SK-N-SH (cell line): Measurements from ENCODE around the gene MGAT1. TPM values are rescaled to one million over a fixed set of nuclear protein-coding genes. Genes with fewer than 3 reads are reported as not detected.

ENCODE experiments used
- CTCF ChIA-PET: fragments of 300-600, 350-600 bp; formaldehyde crosslinking; extraction: SDS; loops from one replicate; lab custom pipeline; 2021; lab: Yijun Ruan, JAX
- POLR2A ChIA-PET: fragments of 350-600 bp; sonication (Branson Sonifier 250); formaldehyde crosslinking; extraction: SDS; loops from one replicate; lab custom pipeline; 2020; ENCODE audit warnings: antibody characterized with exemption, inconsistent platforms; lab: Yijun Ruan, JAX
- DNase-seq: peaks from one replicate; pipeline ENCODE4 v3.0.0; 2012
- H2AFZ ChIP-seq: fragments of 200-600 bp; sonication (generic); 2 replicates; pipeline ENCODE4 v1.8.1; 2016; ENCODE audit warnings: antibody characterized with exemption, mild to moderate bottlenecking, low read depth
- H3F3A ChIP-seq: fragments of 200-600 bp; sonication (generic); replicated peaks from 2 replicates; pipeline ENCODE3; 2016; ENCODE audit warnings: antibody characterized with exemption, mild to moderate bottlenecking; ENCODE audit not compliant: insufficient read depth
- H3K27ac ChIP-seq, 2 experiments: fragments of 200-500 bp in 1 of 2; fragments of 200-600 bp in 1 of 2; sonication (Bioruptor generic) in 1 of 2; sonication (generic), shearing (Covaris generic) in 1 of 2; 2 replicates each; pipeline versions ENCODE4 v1.5.1 to v1.6.1; 2014 to 2016; ENCODE audit warnings: low read depth in 2 of 2, inconsistent platforms in 1 of 2, low read length in 1 of 2, mild to moderate bottlenecking in 1 of 2, mixed read lengths in 1 of 2
- H3K27me3 ChIP-seq: fragments of 200-600 bp; sonication (generic), shearing (Covaris generic); 2 replicates; pipeline ENCODE4 v1.6.1; 2016; ENCODE audit warnings: mixed run types; ENCODE audit not compliant: insufficient read depth
- H3K36me3 ChIP-seq, 2 experiments: fragments of 200-500 bp in 1 of 2; fragments of 200-600 bp in 1 of 2; sonication (Bioruptor generic) in 1 of 2; sonication (generic) in 1 of 2; replicated peaks in 1 of 2; 2 replicates each; pipeline versions ENCODE3 to v1.5.1; 2014 to 2016; ENCODE audit warnings: low read length in 1 of 2, mild to moderate bottlenecking in 1 of 2; ENCODE audit not compliant: insufficient read depth in 2 of 2, control insufficient read depth in 1 of 2
- H3K4me1 ChIP-seq, 2 experiments: fragments of 200-500 bp in 1 of 2; fragments of 200-600 bp in 1 of 2; sonication (Bioruptor generic) in 1 of 2; sonication (generic), shearing (Covaris generic) in 1 of 2; 2 replicates each; pipeline versions ENCODE4 v1.5.1 to v1.6.1; 2014 to 2016; ENCODE audit warnings: low read depth in 1 of 2, low read length in 1 of 2, mixed run types in 1 of 2; ENCODE audit not compliant: insufficient read depth in 2 of 2, control insufficient read depth in 1 of 2
- H3K4me2 ChIP-seq: fragments of 200-600 bp; sonication (generic), shearing (Covaris generic); 2 replicates; pipeline ENCODE4 v1.6.1; 2017; ENCODE audit warnings: mixed run types
- H3K4me3 ChIP-seq, 2 experiments: fragments of 200-500 bp in 1 of 2; fragments of 200-600 bp in 1 of 2; sonication (Bioruptor generic) in 1 of 2; sonication (generic), shearing (Covaris generic) in 1 of 2; 2 replicates each; pipeline versions ENCODE4 v1.5.1 to v1.8.1; 2014 to 2016; ENCODE audit warnings: low read depth in 2 of 2, inconsistent platforms in 1 of 2, low read length in 1 of 2, mild to moderate bottlenecking in 1 of 2, mixed read lengths in 1 of 2, moderate library complexity in 1 of 2
- H3K79me2 ChIP-seq: fragments of 200-600 bp; sonication (generic); 2 replicates; pipeline ENCODE4 v1.8.1; 2017; ENCODE audit warnings: mild to moderate bottlenecking; ENCODE audit not compliant: insufficient read depth
- H3K9ac ChIP-seq: fragments of 200-600 bp; sonication (generic); 2 replicates; pipeline ENCODE4 v1.6.1; 2017; ENCODE audit warnings: mixed run types
- H3K9me2 ChIP-seq: fragments of 200-600 bp; sonication (generic); 2 replicates; pipeline ENCODE4 v1.6.1; 2017; ENCODE audit warnings: mixed run types
- H3K9me3 ChIP-seq: fragments of 200-600 bp; sonication (generic); 2 replicates; pipeline ENCODE4 v1.6.1; 2017; ENCODE audit warnings: mixed run types, mild to moderate bottlenecking, moderate library complexity
- H4K20me1 ChIP-seq: fragments of 200-600 bp; sonication (generic); 2 replicates; pipeline ENCODE4 v1.6.1; 2017; ENCODE audit warnings: mild to moderate bottlenecking, mixed run types; ENCODE audit not compliant: insufficient read depth
- ELF1 ChIP-seq: IDR thresholded peaks from 2 replicates; pipeline ENCODE4 v1.4.0; 2012
- FOSL2 ChIP-seq: IDR thresholded peaks from 2 replicates; pipeline ENCODE4 v1.4.0; 2012; ENCODE audit warnings: low read depth, mild to moderate bottlenecking, moderate library complexity, borderline replicate concordance
- GATA2 ChIP-seq: sonication (generic); formaldehyde crosslinking; IDR thresholded peaks from 2 replicates; pipeline ENCODE4 v1.5.0; 2020; ENCODE audit warnings: mild to moderate bottlenecking, missing genetic modification reagents
- MAX ChIP-seq: IDR thresholded peaks from 2 replicates; pipeline ENCODE4 v1.4.0; 2012; ENCODE audit warnings: low read depth
- MEF2A ChIP-seq: IDR thresholded peaks from 2 replicates; pipeline ENCODE4 v1.4.0; 2012; ENCODE audit warnings: low read depth, borderline replicate concordance
- NRF1 ChIP-seq: IDR thresholded peaks from 2 replicates; pipeline ENCODE4 v1.6.1; 2012; ENCODE audit warnings: low read depth, mild to moderate bottlenecking, low read length
- RAD21 ChIP-seq: IDR thresholded peaks from 2 replicates; pipeline ENCODE4 v1.6.1; 2012; ENCODE audit warnings: mild to moderate bottlenecking, low read length
- RFX5 ChIP-seq: IDR thresholded peaks from 2 replicates; pipeline ENCODE4 v1.6.1; 2012; ENCODE audit warnings: mild to moderate bottlenecking, improper control_type of control experiment, low read length
- SIN3A ChIP-seq: IDR thresholded peaks from 2 replicates; pipeline ENCODE4 v1.6.1; 2012; ENCODE audit warnings: low read depth, mild to moderate bottlenecking, low read length, moderate library complexity, borderline replicate concordance
- SMC3 ChIP-seq: IDR thresholded peaks from 2 replicates; pipeline ENCODE4 v1.6.1; 2012; ENCODE audit warnings: low read depth, low read length, improper control_type of control experiment
- TAF1 ChIP-seq: IDR thresholded peaks from 2 replicates; pipeline ENCODE4 v1.6.1; 2012; ENCODE audit warnings: low read depth, mild to moderate bottlenecking, low read length, moderate library complexity, borderline replicate concordance
- YY1 ChIP-seq: IDR thresholded peaks from 2 replicates; pipeline ENCODE4 v1.4.0; 2012; ENCODE audit warnings: low read depth, mild to moderate bottlenecking
- WGBS: methylation state at CpG from one replicate; pipeline ENCODE4 v1.1.6; 2017; ENCODE audit warnings: low lambda C conversion rate; 5-methylcytosine and 5-hydroxymethylcytosine counted together
- polyA plus RNA-seq, 3 experiments: library from polyadenylated mRNA; depleted of rRNA; stranded (reverse); fragments of >200 nt; gene quantifications; 2 replicates each; pipeline ENCODE4 v1.2.3, GENCODE V29; 2012

Gene MGAT1
- polyA plus RNA-seq, 1 of the 3 experiments (the other 2 are of a cell fraction): 47.3 TPM

GRCh38 chr5:180817893-180818674 lies 15.5 kb upstream of the MGAT1 start:
- ChIA-PET POLR2A (no interaction called here), CTCF (interaction anchor here (1.1 kb wide), 1 partner anchor 20 kb away, joined by 3 read pairs; no protein-coding TSS in a partner anchor)
- no peak for DNase-seq
- H3K4me1 ChIP-seq: no peaks in the 10 kb centered on the region
- no peaks in the 10 kb centered on the region for H4K20me1 ChIP-seq
- no peaks in the 10 kb centered on the region for H3F3A ChIP-seq
- no peak overlapping the region for H3K9ac ChIP-seq
- H2AFZ ChIP-seq: no peak overlapping the region
- WGBS: 74% methylated on average over 12 of the region's 13 CpGs
- H3K9me3 ChIP-seq: no peaks in the 10 kb centered on the region
- no peaks in the 10 kb centered on the region for H3K79me2 ChIP-seq
- H3K4me3 ChIP-seq: no peak overlapping the region
- no peak for TF ChIP-seq MEF2A
- no peak for TF ChIP-seq FOSL2
- no peak overlapping the region for H3K4me2 ChIP-seq
- H3K27me3 ChIP-seq: no peaks in the 10 kb centered on the region
- H3K9me2 ChIP-seq: no peaks in the 10 kb centered on the region
- H3K27ac ChIP-seq: no peak overlapping the region
- H3K36me3 ChIP-seq: no peaks in the 10 kb centered on the region

- no peak overlapping the region for H3K9ac ChIP-seq
- no peaks in the 10 kb centered on the region for H3K9me3 ChIP-seq
- ChIA-PET POLR2A (no interaction called here), CTCF (interaction anchor here (1.1 to 1.4 kb wide), 2 partner anchors 15 to 19 kb away, joined by 3 read pairs; no protein-coding TSS in a partner anchor)
- no peaks in the 10 kb centered on the region for H3K36me3 ChIP-seq
- H3F3A ChIP-seq: no peaks in the 10 kb centered on the region
- peaks cover 0 to under 1% of the 10 kb centered on the region in 2 experiments; a peak in 1 of 4 replicates for H3K4me1 ChIP-seq
- H3K27me3 ChIP-seq: no peaks in the 10 kb centered on the region
- WGBS: 77% methylated on average over 13 of the region's 13 CpGs
- no peak for DNase-seq
- no peak overlapping the region for H3K27ac ChIP-seq
- peak overlapping the region; percentile 52; the same call in 1 of the 2 replicates for H2AFZ ChIP-seq
- no peak overlapping the region for H3K4me2 ChIP-seq
- no peaks in the 10 kb centered on the region for H4K20me1 ChIP-seq
- H3K79me2 ChIP-seq: no peaks in the 10 kb centered on the region
- H3K4me3 ChIP-seq: no peak overlapping the region
- no peaks in the 10 kb centered on the region for H3K9me2 ChIP-seq
- TF ChIP-seq MAX: no peak
- no peak for TF ChIP-seq TAF1
- no peak for TF ChIP-seq GATA2 (CRISPR knock-in tag)
- no peak for TF ChIP-seq SIN3A
- no peak for TF ChIP-seq YY1
- TF ChIP-seq NRF1: no peak
- TF ChIP-seq RAD21: no peak
- TF ChIP-seq SMC3: no peak
- no peak for TF ChIP-seq ELF1
- TF ChIP-seq RFX5: no peak
Observed at GRCh38 chr5:180816608-180817534, 14.3 kb upstream of the MGAT1 start.
